Smooth muscle cell of the pulmonary artery (primary cell): ENCODE measurements around the gene RHOV. TPM values are rescaled to one million over a fixed set of nuclear protein-coding genes. Genes with fewer than 3 reads are reported as not detected.

ENCODE experiments used
- total RNA-seq: library from RNA; depleted of rRNA; stranded (reverse); fragments of >200 nt; gene quantifications from 2 replicates; pipeline ENCODE4 v1.2.3, GENCODE V29; 2014

The RHOV gene, protein sequence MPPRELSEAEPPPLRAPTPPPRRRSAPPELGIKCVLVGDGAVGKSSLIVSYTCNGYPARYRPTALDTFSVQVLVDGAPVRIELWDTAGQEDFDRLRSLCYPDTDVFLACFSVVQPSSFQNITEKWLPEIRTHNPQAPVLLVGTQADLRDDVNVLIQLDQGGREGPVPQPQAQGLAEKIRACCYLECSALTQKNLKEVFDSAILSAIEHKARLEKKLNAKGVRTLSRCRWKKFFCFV
- total RNA-seq, result 0.07 TPM in 1 of 2 replicates, not detected in the other

GRCh38 chr15:40873694-40874561 lies at the start of gene RHOV:
TSS of gene RHOV (minus strand) at chr15:40874234. CDS start at chr15:40874139, 95 bp downstream.

DNA sequence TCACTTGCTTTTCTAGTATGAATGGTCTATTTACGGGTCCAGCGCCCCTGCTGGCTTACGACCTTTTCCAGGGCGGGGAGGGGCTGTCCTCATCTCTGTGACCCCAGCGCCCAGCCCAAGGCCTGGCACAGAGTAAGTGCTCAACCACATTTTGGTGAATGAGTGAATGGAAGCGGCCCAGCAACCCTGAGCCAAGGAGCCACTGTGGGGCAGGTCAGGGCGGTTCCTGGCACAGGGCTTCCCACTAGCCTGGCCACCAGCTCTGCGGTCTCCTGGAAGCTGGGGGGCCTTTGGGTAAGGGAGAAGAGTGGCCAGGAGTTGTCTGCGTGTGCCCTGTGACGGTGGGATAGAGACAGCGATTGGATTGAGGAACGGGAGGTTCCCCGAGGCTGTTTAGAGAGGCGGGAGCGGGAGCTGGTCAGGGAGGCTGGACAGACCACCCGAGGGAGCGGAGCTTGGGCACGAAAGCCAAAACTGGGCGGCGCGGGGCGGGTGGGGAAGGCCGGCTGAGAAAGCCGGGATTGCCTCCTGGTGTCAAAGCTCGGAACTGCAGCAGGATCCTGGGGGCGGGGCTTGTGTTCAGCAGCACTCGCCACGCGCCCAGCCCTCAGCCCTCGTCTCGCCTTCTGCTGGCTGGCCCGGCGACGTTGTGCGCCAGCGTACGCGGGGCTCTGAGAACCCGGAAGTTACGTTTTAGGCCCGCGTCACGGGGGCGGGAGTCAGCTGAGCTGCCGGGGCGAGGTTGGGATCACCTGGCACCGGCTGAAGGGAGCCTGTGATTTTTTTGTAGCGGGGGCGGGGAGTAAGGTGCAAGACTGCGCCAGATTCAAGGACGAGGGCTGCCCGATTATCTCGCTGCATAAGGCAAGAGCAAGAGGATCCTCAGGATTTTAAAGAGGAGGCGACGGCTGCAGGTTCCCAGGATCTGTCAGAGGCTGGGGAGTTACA lies 20.0 kb upstream of the RHOV start, which contains the start of gene VPS18:
Gene VPS18, plus strand, starts transcription at position 718 of the 948 bp plus-strand sequence. CDS start 319 bp downstream, outside the sequence.

DNA sequence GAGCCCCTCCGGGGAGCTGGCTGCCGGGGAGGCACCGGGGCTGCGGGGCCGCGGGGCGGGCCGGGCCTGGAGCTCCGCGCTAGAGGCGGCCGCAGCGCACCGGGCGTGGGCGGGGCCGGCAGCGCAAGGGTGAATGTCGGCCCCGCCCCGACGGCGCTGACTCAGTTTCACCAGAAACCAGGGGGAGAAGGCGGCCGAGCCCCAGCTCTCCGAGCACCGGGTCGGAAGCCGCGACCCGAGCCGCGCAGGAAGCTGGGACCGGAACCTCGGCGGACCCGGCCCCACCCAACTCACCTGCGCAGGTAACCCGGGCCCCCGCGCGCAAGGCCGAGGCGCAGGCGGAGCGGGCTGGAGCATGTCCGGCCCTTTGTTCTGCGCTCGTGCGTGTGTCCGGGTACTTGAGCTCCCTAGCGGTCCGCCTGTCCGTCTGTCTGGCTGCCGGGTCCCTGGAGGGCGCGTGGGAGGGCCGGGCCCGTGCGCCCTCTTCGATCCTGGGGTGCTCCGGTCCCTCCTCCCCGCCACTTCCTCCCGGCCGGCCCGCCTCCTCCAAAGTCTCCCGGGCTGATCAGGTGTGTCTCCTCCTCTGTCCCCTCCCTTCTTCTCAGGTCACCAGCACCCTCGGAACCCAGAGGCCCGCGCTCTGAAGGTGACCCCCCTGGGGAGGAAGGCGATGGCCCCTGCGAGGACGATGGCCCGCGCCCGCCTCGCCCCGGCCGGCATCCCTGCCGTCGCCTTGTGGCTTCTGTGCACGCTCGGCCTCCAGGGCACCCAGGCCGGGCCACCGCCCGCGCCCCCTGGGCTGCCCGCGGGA lies 29.9 kb downstream of the RHOV start, which contains the start of gene SPINT1:
Gene SPINT1, plus strand, starts transcription at position 164 of the 811 bp plus-strand sequence. Its CDS starts 507 bp downstream, at position 671.

GRCh38 chr15:40828447-40829036 lies 45.5 kb downstream of the RHOV start, which contains the start of gene PPP1R14D:
TSS of gene PPP1R14D (minus strand) at chr15:40828708. CDS start at chr15:40828641, 67 bp downstream.

Other genes with a start within 250 kb of the RHOV start
- 1.4 and 1.8 TPM in 2 replicates for gene RAD51, start 179.1 kb downstream of the RHOV start, total RNA-seq
- 21.3 and 24.7 TPM in 2 replicates for gene RMDN3, start 119.0 kb downstream of the RHOV start, total RNA-seq
- gene GCHFR, start 110.2 kb downstream of the RHOV start, total RNA-seq, result 0.85 and 1.5 TPM in 2 replicates
- gene C15orf62, start 104.3 kb downstream of the RHOV start, total RNA-seq, result 0.07 TPM in 1 of 2 replicates, not detected in the other
- 17.8 and 18.7 TPM in 2 replicates for gene ZFYVE19, start 67.1 kb downstream of the RHOV start, total RNA-seq
- gene DNAJC17, start 66.8 kb downstream of the RHOV start, total RNA-seq, result 12.1 and 12.6 TPM in 2 replicates
- gene PPP1R14D, start 45.5 kb downstream of the RHOV start, total RNA-seq, result not detected in 2 replicates
- gene SPINT1, start 30.2 kb downstream of the RHOV start, total RNA-seq, result 0.33 and 0.36 TPM in 2 replicates
- gene VPS18, start 20.2 kb upstream of the RHOV start, total RNA-seq, result 41.6 and 49.0 TPM in 2 replicates
- gene DLL4, start 55.1 kb upstream of the RHOV start, total RNA-seq, result 0.07 and 0.10 TPM in 2 replicates
- gene CHAC1, start 79.2 kb upstream of the RHOV start, total RNA-seq, result 6.4 and 19.6 TPM in 2 replicates
- 24.1 and 33.2 TPM in 2 replicates for gene INO80, start 242.0 kb upstream of the RHOV start, total RNA-seq